Head of caudate nucleus (tissue), 42 donors: Measurements from ENCODE around the gene SYNE1.
"Not testable (repeated sequence)": the region's sequence is repeated elsewhere in the genome, so short reads cannot be mapped to it uniquely, and the experiment has no call there.

Experiments
- DNase-seq, 42 donors: peaks; one replicate each; pipeline versions ENCODE4 v3.0.0 to v3.0.0-alpha.2; 2020 to 2021; ENCODE audit warnings: mixed read lengths in 7 of 42
- intact Hi-C: fragments of 100-400 bp; cut with DNase I; formaldehyde crosslinking; loops from one replicate; pipeline ENCODE4 v1.15.0; 2022

Gene SYNE1

GRCh38 chr6:152087096-152087495, 550.1 kb downstream of the SYNE1 start:
- intact Hi-C loops: no loop called here

GRCh38 chr6:152086223-152086873, 550.8 kb downstream of the SYNE1 start:
- DNase-seq: no peak
- intact Hi-C loops: no loop called here

More at GRCh38 chr6:152087096-152087495, 550.1 kb downstream of the SYNE1 start:
- no peak for DNase-seq

GRCh38 chr6:152085451-152085921, 551.7 kb downstream of the SYNE1 start:
- intact Hi-C loops: no loop called here
- no peak for DNase-seq

GRCh38 chr6:152078804-152079203, 558.4 kb downstream of the SYNE1 start:
- intact Hi-C loops: no loop called here
- no peak for DNase-seq

GRCh38 chr6:152078001-152078400, 559.2 kb downstream of the SYNE1 start:
- intact Hi-C loops: no loop called here
- no peak for DNase-seq

- intact Hi-C loops: not testable (repeated sequence)
These were observed 560.9 kb downstream of the SYNE1 start for GRCh38 chr6:152076242-152076641.

GRCh38 chr6:152071843-152072242, 565.3 kb downstream of the SYNE1 start:
- DNase-seq: no peak
- intact Hi-C loops: no loop called here

More at GRCh38 chr6:152076242-152076641, 560.9 kb downstream of the SYNE1 start:
- not testable (repeated sequence) for DNase-seq
